B cell (primary cell): ENCODE measurements around the gene KIF3A. TPM values are rescaled to one million over a fixed set of nuclear protein-coding genes. Genes with fewer than 3 reads are reported as not detected.

Experiments used
- ATAC-seq: fragments of 200-7000 bp; cut with Tn5 transposase; one replicate; pipeline ENCODE4 v1.10.0; 2021; ENCODE audit warnings: low read depth, mild to moderate bottlenecking, moderate number of reproducible peaks, moderate library complexity
- CTCF ChIA-PET: fragments of 350-600 bp; sonication (Branson Sonifier 250); formaldehyde crosslinking; loops from one replicate; lab custom pipeline; 2021; ENCODE audit warnings: antibody characterized with exemption, inconsistent platforms; lab: Charles Lee
- POLR2A ChIA-PET: fragments of 350-600 bp; sonication (Branson Sonifier 250); formaldehyde crosslinking; loops from one replicate; lab custom pipeline; 2021; ENCODE audit warnings: antibody characterized with exemption; lab: Charles Lee
- DNase-seq: peaks from one replicate; pipeline ENCODE4 v3.0.0; 2013
- H2AFZ ChIP-seq: 2 replicates; pipeline ENCODE4 v1.6.1; 2012; ENCODE audit warnings: mild to moderate bottlenecking, low read depth, low read length; ENCODE audit not compliant: insufficient read depth, poor library complexity, severe bottlenecking
- H3K27ac ChIP-seq, 2 donors: 1 replicate in 1 of 2; 2 replicates in 1 of 2; pipeline ENCODE4 v1.5.1; 2012 to 2013; ENCODE audit warnings: low read length in 2 of 2, mild to moderate bottlenecking in 2 of 2, moderate library complexity in 1 of 2
- H3K27me3 ChIP-seq, 4 experiments: fragments of 200-600 bp in 1 of 4; sonication (generic) in 1 of 4; replicated peaks in 1 of 4; 1 replicate in 2 of 4; 2 replicates in 2 of 4; pipeline versions ENCODE4 v1.6.1 to v1.7.0; 2013 to 2016; ENCODE audit warnings: low read length in 3 of 4, mild to moderate bottlenecking in 2 of 4, mixed read lengths in 1 of 4, moderate library complexity in 1 of 4; ENCODE audit not compliant: insufficient read depth in 4 of 4, control insufficient read depth in 3 of 4; ENCODE audit errors: control extremely low read depth in 1 of 4
- H3K36me3 ChIP-seq, 2 experiments: replicated peaks in 1 of 2; 1 replicate in 1 of 2; 2 replicates in 1 of 2; pipeline versions ENCODE4 v1.6.1 to v1.7.1; 2013; ENCODE audit warnings: low read length in 1 of 2; ENCODE audit not compliant: insufficient read depth in 2 of 2, control insufficient read depth in 1 of 2; ENCODE audit errors: control extremely low read depth in 1 of 2, extremely low read depth in 1 of 2
- H3K4me1 ChIP-seq, 2 donors: fragments of 200-600 bp in 1 of 2; sonication (generic) in 1 of 2; 1 replicate in 1 of 2; 2 replicates in 1 of 2; pipeline versions ENCODE4 v1.5.1 to v1.6.1; 2013 to 2017; ENCODE audit warnings: low read length in 2 of 2; ENCODE audit not compliant: control insufficient read depth in 2 of 2, insufficient read depth in 2 of 2
- H3K4me2 ChIP-seq: replicated peaks from 2 replicates; pipeline ENCODE3; 2012; ENCODE audit warnings: mild to moderate bottlenecking, low read depth, low read length; ENCODE audit not compliant: poor library complexity, severe bottlenecking
- H3K4me3 ChIP-seq, 5 experiments: fragments of 200-600 bp in 1 of 5; sonication (generic) in 1 of 5; 1 replicate in 3 of 5; 2 replicates in 2 of 5; pipeline versions ENCODE4 v1.5.1 to v1.7.0; 2011 to 2016; ENCODE audit warnings: low read length in 4 of 5, mild to moderate bottlenecking in 4 of 5, low read depth in 2 of 5, control low read depth in 1 of 5, moderate library complexity in 1 of 5; ENCODE audit not compliant: insufficient read depth in 1 of 5; ENCODE audit errors: control extremely low read depth in 1 of 5, extremely low read depth in 1 of 5
- H3K79me2 ChIP-seq: fragments of 200-600 bp; sonication (generic); one replicate; pipeline ENCODE4 v1.6.0; 2016; ENCODE audit warnings: low read length; ENCODE audit not compliant: control insufficient read depth, insufficient read depth
- H3K9ac ChIP-seq: fragments of 200-600 bp; sonication (generic); 2 replicates; pipeline ENCODE4 v1.6.1; 2017; ENCODE audit warnings: mild to moderate bottlenecking, low read length, moderate library complexity
- H3K9me3 ChIP-seq, 3 donors: one replicate each; pipeline versions ENCODE4 v1.6.1 to v1.7.1; 2013; ENCODE audit warnings: low read length in 2 of 3; ENCODE audit not compliant: control insufficient read depth in 2 of 3, insufficient read depth in 1 of 3; ENCODE audit errors: control extremely low read depth in 1 of 3
- H4K20me1 ChIP-seq: 2 replicates; pipeline ENCODE4 v1.6.0; 2012; ENCODE audit warnings: mild to moderate bottlenecking, low read length; ENCODE audit not compliant: insufficient read depth, control insufficient read depth, poor library complexity, severe bottlenecking
- H3K27ac Mint-ChIP-seq: one replicate; pipeline ENCODE4 v1.8.0; 2021; ENCODE audit warnings: mixed read lengths
- H3K27me3 Mint-ChIP-seq: one replicate; pipeline ENCODE4 v1.8.0; 2021; ENCODE audit warnings: mixed read lengths
- H3K4me1 Mint-ChIP-seq: one replicate; pipeline ENCODE4 v1.8.0; 2021; ENCODE audit warnings: mixed read lengths
- H3K4me3 Mint-ChIP-seq: one replicate; pipeline ENCODE4 v1.8.0; 2021; ENCODE audit warnings: mixed read lengths
- H3K9me3 Mint-ChIP-seq: one replicate; pipeline ENCODE4 v1.8.0; 2022; ENCODE audit warnings: mixed read lengths; ENCODE audit not compliant: insufficient read depth
- EZH2 ChIP-seq: IDR thresholded peaks from 2 replicates; pipeline ENCODE4 v1.6.1; 2012; ENCODE audit warnings: borderline replicate concordance, low read depth, mild to moderate bottlenecking, moderate library complexity, low read length; ENCODE audit not compliant: insufficient read depth, poor library complexity, severe bottlenecking
- WGBS: methylation state at CpG from one replicate; pipeline ENCODE4 v1.1.5; 2013; ENCODE audit warnings: missing lambda C conversion rate; ENCODE audit not compliant: insufficient coverage; 5-methylcytosine and 5-hydroxymethylcytosine counted together
- intact Hi-C: fragments of 100-400 bp; cut with micrococcal nuclease; formaldehyde crosslinking; loops from one replicate; pipeline ENCODE4 v1.10.0; 2022
- polyA plus RNA-seq: library from polyadenylated mRNA; depleted of rRNA; stranded (reverse); fragments of >200 nt; gene quantifications from 2 replicates; pipeline ENCODE4 v1.2.3, GENCODE V29; 2012
- total RNA-seq, 2 donors: library from RNA; stranded (reverse); fragments of 120-200 nt in 1 of 2; gene quantifications; 1 replicate in 1 of 2; 2 replicates in 1 of 2; pipeline versions ENCODE4 v1.2.3 to v1.2.4, GENCODE V29; 2013 to 2022
- TF ChIP-seq, protein P1 (sequence below): fragments of 200-600 bp; IDR thresholded peaks from one replicate; pipeline ENCODE4 v1.8.0; 2022; ENCODE audit warnings: antibody characterized with exemption, mild to moderate bottlenecking

The KIF3A gene
- total and polyA plus RNA-seq, 2 donors (not counting 1 experiment from before 2014, with no cell fraction given): 1.3 to 16.0 TPM

GRCh38 chr5:132664696-132665209 lies 72.6 kb downstream of the KIF3A start:
- Histone ChIP-seq H3K27ac (no peak overlapping the region), H3K4me3 (no peak overlapping the region), H3K36me3 (no peaks in the 10 kb centered on the region), H3K9ac (no peak overlapping the region), H3K4me2 (no peak overlapping the region), H4K20me1 (no peaks in the 10 kb centered on the region), H2AFZ (no peak overlapping the region), H3K79me2 (no peaks in the 10 kb centered on the region), H3K4me1 (peaks cover 0 to 16% of the 10 kb centered on the region in 2 donors), H3K9me3 (no peaks in the 10 kb centered on the region), H3K27me3 (peaks cover 0 to 3% (median 0%) of the 10 kb centered on the region in 4 experiments)
- ChIA-PET CTCF (no interaction called here), POLR2A (no interaction called here)
- WGBS: 98% methylated on average over 9 of the region's 9 CpGs
- no peak for ATAC-seq
- H3K4me3 Mint-ChIP-seq: no peak overlapping the region
- peaks cover 2% of the 10 kb centered on the region for H3K27me3 Mint-ChIP-seq
- DNase-seq: no peak
- no peaks in the 10 kb centered on the region for H3K9me3 Mint-ChIP-seq
- no peak overlapping the region for H3K27ac Mint-ChIP-seq
- TF ChIP-seq EZH2: no peak
- TF ChIP-seq, protein P1, sequence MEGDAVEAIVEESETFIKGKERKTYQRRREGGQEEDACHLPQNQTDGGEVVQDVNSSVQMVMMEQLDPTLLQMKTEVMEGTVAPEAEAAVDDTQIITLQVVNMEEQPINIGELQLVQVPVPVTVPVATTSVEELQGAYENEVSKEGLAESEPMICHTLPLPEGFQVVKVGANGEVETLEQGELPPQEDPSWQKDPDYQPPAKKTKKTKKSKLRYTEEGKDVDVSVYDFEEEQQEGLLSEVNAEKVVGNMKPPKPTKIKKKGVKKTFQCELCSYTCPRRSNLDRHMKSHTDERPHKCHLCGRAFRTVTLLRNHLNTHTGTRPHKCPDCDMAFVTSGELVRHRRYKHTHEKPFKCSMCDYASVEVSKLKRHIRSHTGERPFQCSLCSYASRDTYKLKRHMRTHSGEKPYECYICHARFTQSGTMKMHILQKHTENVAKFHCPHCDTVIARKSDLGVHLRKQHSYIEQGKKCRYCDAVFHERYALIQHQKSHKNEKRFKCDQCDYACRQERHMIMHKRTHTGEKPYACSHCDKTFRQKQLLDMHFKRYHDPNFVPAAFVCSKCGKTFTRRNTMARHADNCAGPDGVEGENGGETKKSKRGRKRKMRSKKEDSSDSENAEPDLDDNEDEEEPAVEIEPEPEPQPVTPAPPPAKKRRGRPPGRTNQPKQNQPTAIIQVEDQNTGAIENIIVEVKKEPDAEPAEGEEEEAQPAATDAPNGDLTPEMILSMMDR: no peak
- intact Hi-C loops: no loop called here
- H3K4me1 Mint-ChIP-seq: peaks cover 30% of the 10 kb centered on the region

GRCh38 chr5:132663771-132664695 lies 73.3 kb downstream of the KIF3A start:
- H3K9ac ChIP-seq: no peak overlapping the region
- intact Hi-C loops: no loop called here
- Mint-ChIP-seq H3K4me1 (peaks cover 30% of the 10 kb centered on the region), H3K9me3 (no peaks in the 10 kb centered on the region), H3K4me3 (no peak overlapping the region), H3K27me3 (no peaks in the 10 kb centered on the region), H3K27ac (peak overlapping the region; percentile 34)
- TF ChIP-seq, protein P1: no peak
- no peaks in the 10 kb centered on the region for H3K36me3 ChIP-seq
- H3K4me2 ChIP-seq: peak overlapping the region; percentile 39
- H3K4me1 ChIP-seq: peaks cover 0 to 16% of the 10 kb centered on the region in 2 donors
- POLR2A ChIA-PET: interaction anchor here (0.6 kb wide), 1 partner anchor 897 kb away, joined by 4 read pairs; no protein-coding TSS in a partner anchor
- CTCF ChIA-PET: interaction anchor here (0.5 to 0.9 kb wide), 2 partner anchors 73 to 234 kb away, joined by 3 read pairs; no protein-coding TSS in a partner anchor
- WGBS: 85% methylated on average over 11 of the region's 13 CpGs
- DNase-seq (no peak), ATAC-seq (peak; percentile 28)
- peak overlapping the region; percentile 51 for H2AFZ ChIP-seq
- H3K4me3 ChIP-seq: no peak overlapping the region
- no peaks in the 10 kb centered on the region for H4K20me1 ChIP-seq
- no peaks in the 10 kb centered on the region for H3K79me2 ChIP-seq
- H3K9me3 ChIP-seq: no peaks in the 10 kb centered on the region
- peaks cover 0 to 3% (median 0%) of the 10 kb centered on the region in 4 experiments for H3K27me3 ChIP-seq
- H3K27ac ChIP-seq: no peak overlapping the region
